H1 (cell line): ENCODE data around the gene SLC24A4. TPM values are rescaled to one million over a fixed set of nuclear protein-coding genes. Genes with fewer than 3 reads are reported as not detected.

Source experiments
- GABPA ChIP-seq: IDR thresholded peaks from 2 replicates; pipeline ENCODE4 v1.6.1; 2011; ENCODE audit warnings: mild to moderate bottlenecking, low read length, moderate library complexity, borderline replicate concordance; ENCODE audit not compliant: insufficient read depth
- POLR2A ChIP-seq, 2 experiments: IDR thresholded peaks; 1 replicate in 1 of 2; 2 replicates in 1 of 2; pipeline ENCODE4 v1.6.1; 2011; ENCODE audit warnings: low read depth in 2 of 2, low read length in 2 of 2, mild to moderate bottlenecking in 2 of 2; ENCODE audit errors: control extremely low read depth in 1 of 2
- TAF1 ChIP-seq: IDR thresholded peaks from 2 replicates; pipeline ENCODE4 v1.6.1; 2011; ENCODE audit warnings: mild to moderate bottlenecking, low read depth, low read length
- TBP ChIP-seq: IDR thresholded peaks from 2 replicates; pipeline ENCODE4 v1.6.1; 2011; ENCODE audit warnings: low read depth, low read length, improper control_type of control experiment
- polyA plus RNA-seq, 7 experiments: library from polyadenylated mRNA; depleted of rRNA in 3 of 7; stranded (reverse) in 5 of 7; unstranded in 2 of 7; fragments of >200 nt in 5 of 7; fragments of 200-250 nt in 2 of 7; gene quantifications; 1 replicate in 5 of 7; 2 replicates in 1 of 7; 4 replicates in 1 of 7; pipeline versions ENCODE4 v1.2.1 to v1.2.3, GENCODE V29; 2011 to 2013; ENCODE audit warnings: missing spikeins in 2 of 7, mixed read lengths in 2 of 7
- total RNA-seq: library from RNA; stranded (reverse); fragmentation: NEBNext Ultra II Directional; extraction: Animal tissue kit (Norgen Biotek cat#: 25700); gene quantifications from 2 replicates; pipeline ENCODE4 v1.2.1, GENCODE V29; 2021
- TF ChIP-seq, protein P1 (sequence below): IDR thresholded peaks from 2 replicates; pipeline ENCODE4 v1.6.1; 2011; ENCODE audit warnings: low read depth, mild to moderate bottlenecking, low read length; ENCODE audit not compliant: insufficient read depth

Gene SLC24A4
- total and polyA plus RNA-seq, 2 of the 8 experiments (the other 6 are each of a cell fraction or from before 2014, with no cell fraction given), result 0.27 to 0.89 TPM

DNA sequence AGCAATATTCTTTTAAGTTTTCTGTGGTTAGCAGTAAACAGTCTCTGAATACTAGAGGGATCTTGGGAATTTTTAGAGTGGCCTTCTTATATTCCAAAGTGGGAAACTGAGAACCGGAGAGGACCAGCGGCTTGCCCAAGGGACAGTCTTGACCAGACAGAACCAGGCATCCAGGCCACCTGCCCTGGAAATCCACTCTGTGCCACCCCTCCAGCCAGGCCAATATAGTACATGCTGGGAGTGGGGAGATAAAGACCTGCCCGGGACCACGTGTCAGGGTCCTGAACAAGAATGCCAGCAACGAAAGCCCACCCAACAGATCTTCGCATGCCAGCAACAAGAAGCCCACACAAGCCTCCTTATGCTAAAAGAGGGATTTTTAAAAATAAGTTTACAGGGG, 141.2 kb downstream of the SLC24A4 start (continued):
- TF ChIP-seq POLR2A (IDR thresholded peaks at IDR 0.05; ENCODE audit: control extremely low read depth in 1 of 2, low read depth in 2 of 2, low read length in 2 of 2) (no peak), TAF1 (no peak), TBP (no peak), GABPA (no peak)
- TF ChIP-seq, protein P1, sequence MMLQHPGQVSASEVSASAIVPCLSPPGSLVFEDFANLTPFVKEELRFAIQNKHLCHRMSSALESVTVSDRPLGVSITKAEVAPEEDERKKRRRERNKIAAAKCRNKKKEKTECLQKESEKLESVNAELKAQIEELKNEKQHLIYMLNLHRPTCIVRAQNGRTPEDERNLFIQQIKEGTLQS, result no peak
